SK-N-SH treated with all-trans-retinoic acid at 6 μM for 48 hours (cell line): ENCODE results near the gene ARID5A.

Experiments used
- ATAC-seq: fragments of 200-7000 bp; cut with Tn5 transposase; 3 replicates; pipeline ENCODE4 v1.9.1; 2020; ENCODE audit warnings: mild to moderate bottlenecking, moderate library complexity
- ARNTL ChIP-seq: fragments of 450-650 bp; formaldehyde crosslinking; IDR thresholded peaks from 2 replicates; pipeline ENCODE4 v1.5.0; 2020; ENCODE audit warnings: low read depth, mild to moderate bottlenecking, moderate library complexity, borderline replicate concordance
- BACH2 ChIP-seq: fragments of 250-450 bp; sonication (Bioruptor Pico); IDR thresholded peaks from 2 replicates; pipeline ENCODE4 v1.9.0; 2021; ENCODE audit warnings: mild to moderate bottlenecking, borderline replicate concordance
- CSDC2 ChIP-seq: fragments of 250-450 bp; sonication (Bioruptor Pico); IDR thresholded peaks from 2 replicates; pipeline ENCODE4 v1.5.0; 2020; ENCODE audit warnings: mild to moderate bottlenecking, moderate library complexity
- ESRRG ChIP-seq: fragments of 250-450 bp; sonication (Bioruptor Pico); IDR thresholded peaks from 2 replicates; pipeline ENCODE4 v1.6.1; 2021; ENCODE audit warnings: mild to moderate bottlenecking
- GLIS3 ChIP-seq: fragments of 250-450 bp; sonication (Bioruptor Pico); IDR thresholded peaks from 2 replicates; pipeline ENCODE4 v1.5.0; 2020; ENCODE audit warnings: mild to moderate bottlenecking, moderate library complexity
- ISL1 ChIP-seq: fragments of 250-450 bp; sonication (Bioruptor Pico); IDR thresholded peaks from 2 replicates; pipeline ENCODE4 v2.1.2; 2022; ENCODE audit warnings: mild to moderate bottlenecking, moderate library complexity
- OSR1 ChIP-seq: fragments of 250-450 bp; sonication (Bioruptor Pico); IDR thresholded peaks from 2 replicates; pipeline ENCODE4 v1.8.0; 2022; ENCODE audit warnings: moderate library complexity, mild to moderate bottlenecking, inconsistent platforms
- PATZ1 ChIP-seq: fragments of 250-450 bp; sonication (Bioruptor Pico); IDR thresholded peaks from 2 replicates; pipeline ENCODE4 v1.8.0; 2020; ENCODE audit warnings: mild to moderate bottlenecking, moderate library complexity, borderline replicate concordance
- PPARA ChIP-seq: fragments of 250-450 bp; sonication (Bioruptor Pico); IDR thresholded peaks from 2 replicates; pipeline ENCODE4 v1.5.0; 2020; ENCODE audit warnings: mild to moderate bottlenecking, borderline replicate concordance
- RARB ChIP-seq: fragments of 250-450 bp; sonication (Bioruptor Pico); IDR thresholded peaks from 2 replicates; pipeline ENCODE4 v1.8.0; 2021; ENCODE audit warnings: mild to moderate bottlenecking, moderate library complexity
- SNAI2 ChIP-seq: fragments of 250-450 bp; sonication (Bioruptor Pico); IDR thresholded peaks from 2 replicates; pipeline ENCODE4 v1.5.0; 2020; ENCODE audit warnings: mild to moderate bottlenecking, moderate library complexity
- TCF4 ChIP-seq: fragments of 250-450 bp; sonication (Bioruptor Pico); IDR thresholded peaks from 2 replicates; pipeline ENCODE4 v1.8.0; 2021; ENCODE audit warnings: mild to moderate bottlenecking, moderate library complexity, borderline replicate concordance
- TOX ChIP-seq: fragments of 250-450 bp; sonication (Bioruptor Pico); IDR thresholded peaks from 2 replicates; pipeline ENCODE4 v1.8.0; 2021; ENCODE audit warnings: mild to moderate bottlenecking, moderate library complexity, borderline replicate concordance
- TSHZ2 ChIP-seq: fragments of 250-450 bp; sonication (Bioruptor Pico); IDR thresholded peaks from 2 replicates; pipeline ENCODE4 v1.5.0; 2020; ENCODE audit warnings: mild to moderate bottlenecking, moderate library complexity
- ZC3H10 ChIP-seq: fragments of 250-450 bp; sonication (Bioruptor Pico); IDR thresholded peaks from 2 replicates; pipeline ENCODE4 v1.5.1; 2021; ENCODE audit warnings: mild to moderate bottlenecking, moderate library complexity
- ZFP30 ChIP-seq: fragments of 450-650 bp; formaldehyde crosslinking; IDR thresholded peaks from 2 replicates; pipeline ENCODE4 v1.5.0; 2022; ENCODE audit warnings: mild to moderate bottlenecking, moderate library complexity
- ZNF565 ChIP-seq: fragments of 450-650 bp; formaldehyde crosslinking; conservative IDR thresholded peaks from 2 replicates; pipeline ENCODE4 v1.5.0; 2020; ENCODE audit warnings: low read depth, mild to moderate bottlenecking, moderate library complexity
- ZNF70 ChIP-seq: fragments of 450-650 bp; formaldehyde crosslinking; IDR thresholded peaks from 2 replicates; pipeline ENCODE4 v1.5.0; 2020; ENCODE audit warnings: mild to moderate bottlenecking, moderate library complexity
- ZNF8 ChIP-seq: fragments of 450-650 bp; formaldehyde crosslinking; IDR thresholded peaks from 2 replicates; pipeline ENCODE4 v1.5.0; 2020; ENCODE audit warnings: mild to moderate bottlenecking, moderate library complexity
- TF ChIP-seq, protein P1 (sequence below): fragments of 250-450 bp; sonication (Bioruptor Pico); IDR thresholded peaks from 2 replicates; pipeline ENCODE4 v1.5.1; 2020; ENCODE audit warnings: low read depth, mild to moderate bottlenecking, moderate library complexity
- TF ChIP-seq, protein P2 (sequence below): fragments of 250-450 bp; sonication (Bioruptor Pico); IDR thresholded peaks from 2 replicates; pipeline ENCODE4 v1.8.0; 2021; ENCODE audit warnings: low read depth, mild to moderate bottlenecking, moderate library complexity, borderline replicate concordance
- TF ChIP-seq, protein P3 (sequence below): fragments of 250-450 bp; sonication (Bioruptor Pico); IDR thresholded peaks from 2 replicates; pipeline ENCODE4 v1.5.1; 2021; ENCODE audit warnings: mild to moderate bottlenecking, moderate library complexity

Gene ARID5A

DNA sequence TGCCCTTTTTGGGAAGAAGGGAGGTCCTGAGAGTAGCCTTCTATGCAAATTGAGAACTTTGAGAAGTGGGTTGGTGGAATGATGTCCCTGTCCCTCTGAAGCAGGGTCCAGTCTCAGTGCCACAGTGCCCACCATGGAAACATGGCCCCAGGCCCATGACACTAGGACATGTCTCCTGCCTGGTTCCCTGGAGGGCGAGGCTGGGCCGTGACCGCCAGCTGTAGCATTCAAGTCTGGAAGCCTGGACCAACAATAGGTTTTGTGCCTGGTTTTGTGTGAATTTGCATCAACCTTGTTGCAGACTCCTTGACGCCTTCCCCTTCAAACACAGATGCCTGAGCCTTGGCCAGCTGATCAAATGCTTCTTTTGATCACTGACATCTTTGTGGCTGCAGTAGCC, 27.5 kb downstream of the ARID5A start:
- TF ChIP-seq ISL1 (CRISPR knock-in tag): no peak
- TF ChIP-seq ESRRG (CRISPR knock-in tag): no peak
- no peak for TF ChIP-seq ZNF8 (CRISPR knock-in tag)
- TF ChIP-seq ARNTL: no peak
- TF ChIP-seq, protein P1, sequence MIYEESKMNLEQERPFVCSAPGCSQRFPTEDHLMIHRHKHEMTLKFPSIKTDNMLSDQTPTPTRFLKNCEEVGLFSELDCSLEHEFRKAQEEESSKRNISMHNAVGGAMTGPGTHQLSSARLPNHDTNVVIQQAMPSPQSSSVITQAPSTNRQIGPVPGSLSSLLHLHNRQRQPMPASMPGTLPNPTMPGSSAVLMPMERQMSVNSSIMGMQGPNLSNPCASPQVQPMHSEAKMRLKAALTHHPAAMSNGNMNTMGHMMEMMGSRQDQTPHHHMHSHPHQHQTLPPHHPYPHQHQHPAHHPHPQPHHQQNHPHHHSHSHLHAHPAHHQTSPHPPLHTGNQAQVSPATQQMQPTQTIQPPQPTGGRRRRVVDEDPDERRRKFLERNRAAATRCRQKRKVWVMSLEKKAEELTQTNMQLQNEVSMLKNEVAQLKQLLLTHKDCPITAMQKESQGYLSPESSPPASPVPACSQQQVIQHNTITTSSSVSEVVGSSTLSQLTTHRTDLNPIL: no peak
- TF ChIP-seq ZFP30 (CRISPR knock-in tag): no peak
- TF ChIP-seq TOX (CRISPR knock-in tag): no peak
- no peak for TF ChIP-seq PATZ1
- TF ChIP-seq, protein P2, sequence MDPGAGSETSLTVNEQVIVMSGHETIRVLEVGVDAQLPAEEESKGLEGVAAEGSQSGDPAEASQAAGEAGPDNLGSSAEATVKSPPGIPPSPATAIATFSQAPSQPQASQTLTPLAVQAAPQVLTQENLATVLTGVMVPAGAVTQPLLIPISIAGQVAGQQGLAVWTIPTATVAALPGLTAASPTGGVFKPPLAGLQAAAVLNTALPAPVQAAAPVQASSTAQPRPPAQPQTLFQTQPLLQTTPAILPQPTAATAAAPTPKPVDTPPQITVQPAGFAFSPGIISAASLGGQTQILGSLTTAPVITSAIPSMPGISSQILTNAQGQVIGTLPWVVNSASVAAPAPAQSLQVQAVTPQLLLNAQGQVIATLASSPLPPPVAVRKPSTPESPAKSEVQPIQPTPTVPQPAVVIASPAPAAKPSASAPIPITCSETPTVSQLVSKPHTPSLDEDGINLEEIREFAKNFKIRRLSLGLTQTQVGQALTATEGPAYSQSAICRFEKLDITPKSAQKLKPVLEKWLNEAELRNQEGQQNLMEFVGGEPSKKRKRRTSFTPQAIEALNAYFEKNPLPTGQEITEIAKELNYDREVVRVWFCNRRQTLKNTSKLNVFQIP (CRISPR knock-in tag): no peak
- TF ChIP-seq RARB (CRISPR knock-in tag): no peak
- TF ChIP-seq TCF4 (CRISPR knock-in tag): no peak
- no peak for TF ChIP-seq PPARA (CRISPR knock-in tag)
- no peak for TF ChIP-seq ZC3H10
- no peak for ATAC-seq

- no peak for ATAC-seq
- TF ChIP-seq TCF4 (CRISPR knock-in tag) (no peak), SNAI2 (CRISPR knock-in tag) (no peak), ISL1 (CRISPR knock-in tag) (no peak), OSR1 (no peak), PPARA (CRISPR knock-in tag) (no peak), RARB (CRISPR knock-in tag) (no peak), BACH2 (no peak)
Observed at GRCh38 chr2:96564563-96564962, 28.0 kb downstream of the ARID5A start.

- no peak for ATAC-seq
- TF ChIP-seq ZC3H10 (no peak), TOX (CRISPR knock-in tag) (no peak), ZNF70 (CRISPR knock-in tag) (no peak), ZFP30 (CRISPR knock-in tag) (no peak), TCF4 (CRISPR knock-in tag) (no peak), PATZ1 (no peak), PPARA (CRISPR knock-in tag) (no peak), GLIS3 (CRISPR knock-in tag) (no peak), BACH2 (no peak), ZNF8 (CRISPR knock-in tag) (no peak), ARNTL (no peak), ESRRG (CRISPR knock-in tag) (no peak), ZNF565 (CRISPR knock-in tag) (no peak), TSHZ2 (CRISPR knock-in tag) (no peak), CSDC2 (CRISPR knock-in tag) (no peak)
- TF ChIP-seq, protein P2 (CRISPR knock-in tag): no peak
- TF ChIP-seq, protein P1: no peak
- TF ChIP-seq, protein P3, sequence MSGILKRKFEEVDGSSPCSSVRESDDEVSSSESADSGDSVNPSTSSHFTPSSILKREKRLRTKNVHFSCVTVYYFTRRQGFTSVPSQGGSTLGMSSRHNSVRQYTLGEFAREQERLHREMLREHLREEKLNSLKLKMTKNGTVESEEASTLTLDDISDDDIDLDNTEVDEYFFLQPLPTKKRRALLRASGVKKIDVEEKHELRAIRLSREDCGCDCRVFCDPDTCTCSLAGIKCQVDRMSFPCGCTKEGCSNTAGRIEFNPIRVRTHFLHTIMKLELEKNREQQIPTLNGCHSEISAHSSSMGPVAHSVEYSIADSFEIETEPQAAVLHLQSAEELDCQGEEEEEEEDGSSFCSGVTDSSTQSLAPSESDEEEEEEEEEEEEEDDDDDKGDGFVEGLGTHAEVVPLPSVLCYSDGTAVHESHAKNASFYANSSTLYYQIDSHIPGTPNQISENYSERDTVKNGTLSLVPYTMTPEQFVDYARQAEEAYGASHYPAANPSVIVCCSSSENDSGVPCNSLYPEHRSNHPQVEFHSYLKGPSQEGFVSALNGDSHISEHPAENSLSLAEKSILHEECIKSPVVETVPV (CRISPR knock-in tag): no peak
Observed at GRCh38 chr2:96565111-96565510, 28.6 kb downstream of the ARID5A start.
